OCI-LY3 (cell line): ENCODE results near the gene GAS2.

Source experiments
- H2AFZ ChIP-seq: fragments of 200-600, 300-600 bp; shearing (Covaris generic); 2 replicates; pipeline ENCODE4 v1.6.0; 2014; ENCODE audit warnings: antibody characterized with exemption, low read depth, low read length
- H3K27ac ChIP-seq: fragments of 200-600, 300-600 bp; sonication (generic); 2 replicates; pipeline ENCODE4 v1.5.1; 2014; ENCODE audit warnings: mild to moderate bottlenecking, low read length, moderate library complexity, mixed read lengths
- H3K27me3 ChIP-seq: fragments of 200-600, 300-600 bp; sonication (generic); 2 replicates; pipeline ENCODE4 v1.6.1; 2014; ENCODE audit warnings: low read depth, low read length, mixed read lengths
- H3K36me3 ChIP-seq: fragments of 200-600, 300-600 bp; sonication (generic); replicated peaks from 2 replicates; pipeline ENCODE3; 2014; ENCODE audit warnings: low read depth, low read length, mixed read lengths
- H3K4me1 ChIP-seq: fragments of 300-600, 200-600 bp; sonication (generic); 2 replicates; pipeline ENCODE4 v1.6.1; 2014; ENCODE audit warnings: low read length, mixed read lengths
- H3K4me2 ChIP-seq: fragments of 200-600, 300-600 bp; sonication (generic); 2 replicates; pipeline ENCODE4 v1.6.1; 2014; ENCODE audit warnings: low read length, mixed read lengths
- H3K4me3 ChIP-seq: fragments of 300-600, 200-600 bp; sonication (generic); 2 replicates; pipeline ENCODE4 v1.5.1; 2014; ENCODE audit warnings: antibody characterized with exemption, mild to moderate bottlenecking, low read length, moderate library complexity
- H3K79me2 ChIP-seq: fragments of 300-600, 200-600 bp; shearing (Covaris generic); 2 replicates; pipeline ENCODE4 v1.6.1; 2014; ENCODE audit warnings: mild to moderate bottlenecking, low read length, mixed read lengths
- H3K9ac ChIP-seq: fragments of 300-600, 200-600 bp; shearing (Covaris generic); 2 replicates; pipeline ENCODE4 v1.6.0; 2014; ENCODE audit warnings: mild to moderate bottlenecking, low read length, moderate library complexity
- H3K9me3 ChIP-seq: fragments of 200-600, 300-600 bp; shearing (Covaris generic); 2 replicates; pipeline ENCODE4 v1.6.1; 2014; ENCODE audit warnings: low read length, mixed read lengths; ENCODE audit not compliant: insufficient read depth
- H4K20me1 ChIP-seq: fragments of 200-600, 300-600 bp; sonication (generic); 2 replicates; pipeline ENCODE4 v1.6.1; 2016; ENCODE audit warnings: low read length, mixed read lengths; ENCODE audit not compliant: insufficient read depth
- EZH2phosphoT487 ChIP-seq: fragments of 200-600 bp; shearing (Covaris generic); IDR thresholded peaks from 2 replicates; pipeline ENCODE4 v1.6.1; 2018; ENCODE audit warnings: antibody characterized with exemption, mixed run types, low read depth
- TF ChIP-seq, protein P1 (sequence below): fragments of 200-600, 300-600 bp; sonication (generic); IDR thresholded peaks from 2 replicates; pipeline ENCODE4 v1.5.1; 2014; ENCODE audit warnings: antibody characterized with exemption, low read length, low read depth

Gene GAS2

DNA sequence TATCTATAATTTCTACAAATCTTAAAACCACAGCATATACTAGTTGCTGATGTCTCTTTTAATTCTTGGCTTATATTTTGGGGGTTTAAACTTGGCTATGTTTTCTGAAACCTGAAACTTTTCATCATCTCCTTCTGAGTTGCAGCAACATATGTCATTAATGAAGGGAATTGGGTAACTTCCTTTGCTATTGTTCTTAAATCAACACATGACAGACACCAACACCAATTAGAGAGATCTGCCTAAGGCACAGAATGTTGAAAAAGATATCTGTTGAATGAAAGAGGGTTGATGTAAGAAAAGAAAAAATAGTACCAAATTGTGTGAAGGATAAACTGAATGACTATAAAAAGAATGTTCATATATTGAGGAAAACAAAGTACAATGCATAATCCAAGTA is 10.3 kb upstream of the GAS2 start:
- no peaks in the 10 kb centered on the region for H4K20me1 ChIP-seq
- H3K79me2 ChIP-seq = no peaks in the 10 kb centered on the region
- TF ChIP-seq, protein P1, sequence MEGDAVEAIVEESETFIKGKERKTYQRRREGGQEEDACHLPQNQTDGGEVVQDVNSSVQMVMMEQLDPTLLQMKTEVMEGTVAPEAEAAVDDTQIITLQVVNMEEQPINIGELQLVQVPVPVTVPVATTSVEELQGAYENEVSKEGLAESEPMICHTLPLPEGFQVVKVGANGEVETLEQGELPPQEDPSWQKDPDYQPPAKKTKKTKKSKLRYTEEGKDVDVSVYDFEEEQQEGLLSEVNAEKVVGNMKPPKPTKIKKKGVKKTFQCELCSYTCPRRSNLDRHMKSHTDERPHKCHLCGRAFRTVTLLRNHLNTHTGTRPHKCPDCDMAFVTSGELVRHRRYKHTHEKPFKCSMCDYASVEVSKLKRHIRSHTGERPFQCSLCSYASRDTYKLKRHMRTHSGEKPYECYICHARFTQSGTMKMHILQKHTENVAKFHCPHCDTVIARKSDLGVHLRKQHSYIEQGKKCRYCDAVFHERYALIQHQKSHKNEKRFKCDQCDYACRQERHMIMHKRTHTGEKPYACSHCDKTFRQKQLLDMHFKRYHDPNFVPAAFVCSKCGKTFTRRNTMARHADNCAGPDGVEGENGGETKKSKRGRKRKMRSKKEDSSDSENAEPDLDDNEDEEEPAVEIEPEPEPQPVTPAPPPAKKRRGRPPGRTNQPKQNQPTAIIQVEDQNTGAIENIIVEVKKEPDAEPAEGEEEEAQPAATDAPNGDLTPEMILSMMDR = no peak
- TF ChIP-seq EZH2phosphoT487 = no peak
- H3K9me3 ChIP-seq = no peaks in the 10 kb centered on the region
- no peak overlapping the region for H3K27ac ChIP-seq
- no peak overlapping the region for H2AFZ ChIP-seq
- no peaks in the 10 kb centered on the region for H3K27me3 ChIP-seq
- 0 out of 2 replicates have a peak, but pooled peaks cover 5% of the 10 kb centered on the region for H3K4me1 ChIP-seq
- no peaks in the 10 kb centered on the region for H3K36me3 ChIP-seq
- no peak overlapping the region for H3K4me3 ChIP-seq
- no peak overlapping the region for H3K9ac ChIP-seq
- no peak overlapping the region for H3K4me2 ChIP-seq

DNA sequence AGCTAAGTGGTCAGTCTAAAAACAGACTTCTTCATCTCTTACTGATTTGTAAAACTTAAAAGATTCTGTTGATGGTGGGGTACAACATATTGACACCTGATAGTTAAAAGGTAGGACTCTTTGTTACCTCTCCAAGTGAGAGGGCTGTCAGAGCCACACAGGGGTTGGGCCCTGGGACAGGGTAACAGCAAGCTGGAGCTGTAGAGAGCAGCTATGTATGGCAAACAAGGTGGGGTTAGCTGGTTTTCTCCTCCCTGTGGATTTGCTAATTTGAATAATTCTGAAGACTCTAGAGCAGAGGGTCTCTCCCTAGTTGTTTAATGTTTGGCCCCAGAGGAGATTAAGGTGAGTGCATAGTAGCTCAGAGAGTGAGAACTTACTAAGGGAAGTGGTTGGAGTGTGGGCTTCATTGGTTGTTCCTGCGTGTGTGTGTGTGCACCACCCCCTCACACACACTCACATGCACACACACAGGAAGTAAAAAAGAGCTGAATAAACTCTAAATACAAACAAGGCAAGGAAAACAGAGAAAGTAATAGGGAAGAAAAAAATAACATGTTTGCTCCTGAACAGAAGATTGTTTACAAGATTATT is 9.2 kb upstream of the GAS2 start:
- Histone ChIP-seq H3K9me3 (no peaks in the 10 kb centered on the region), H3K9ac (no peak overlapping the region), H3K79me2 (no peaks in the 10 kb centered on the region), H2AFZ (no peak overlapping the region), H3K4me1 (0 out of 2 replicates have a peak, but pooled peaks cover 5% of the 10 kb centered on the region), H3K4me2 (no peak overlapping the region), H3K4me3 (no peak overlapping the region), H3K36me3 (no peaks in the 10 kb centered on the region), H4K20me1 (no peaks in the 10 kb centered on the region), H3K27me3 (no peaks in the 10 kb centered on the region), H3K27ac (no peak overlapping the region)
- TF ChIP-seq, protein P1 = no peak
- TF ChIP-seq EZH2phosphoT487 = no peak

DNA sequence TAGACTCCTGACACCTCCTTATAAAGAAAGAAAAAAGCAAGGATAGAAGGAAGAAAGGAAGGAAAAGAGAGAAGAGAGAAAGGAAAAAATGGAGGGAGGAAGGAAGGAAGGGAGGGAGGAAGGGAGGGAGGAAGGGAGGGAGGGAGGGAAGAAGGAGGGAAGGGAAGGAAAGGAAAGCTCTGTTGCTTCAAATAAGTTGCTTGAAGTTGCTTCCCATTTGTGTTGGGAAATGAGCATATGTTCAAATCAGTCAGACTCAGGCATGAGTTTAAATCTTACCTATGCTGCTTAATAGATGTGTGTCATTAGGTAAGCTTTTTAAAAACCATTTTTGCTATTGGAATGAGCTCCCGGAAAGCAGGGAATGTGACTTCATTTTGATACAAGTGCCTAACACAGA is 6.6 kb upstream of the GAS2 start:
- Histone ChIP-seq H3K27ac (no peak overlapping the region), H3K4me3 (no peak overlapping the region)
- TF ChIP-seq EZH2phosphoT487 = no peak
- TF ChIP-seq, protein P1 = no peak

DNA sequence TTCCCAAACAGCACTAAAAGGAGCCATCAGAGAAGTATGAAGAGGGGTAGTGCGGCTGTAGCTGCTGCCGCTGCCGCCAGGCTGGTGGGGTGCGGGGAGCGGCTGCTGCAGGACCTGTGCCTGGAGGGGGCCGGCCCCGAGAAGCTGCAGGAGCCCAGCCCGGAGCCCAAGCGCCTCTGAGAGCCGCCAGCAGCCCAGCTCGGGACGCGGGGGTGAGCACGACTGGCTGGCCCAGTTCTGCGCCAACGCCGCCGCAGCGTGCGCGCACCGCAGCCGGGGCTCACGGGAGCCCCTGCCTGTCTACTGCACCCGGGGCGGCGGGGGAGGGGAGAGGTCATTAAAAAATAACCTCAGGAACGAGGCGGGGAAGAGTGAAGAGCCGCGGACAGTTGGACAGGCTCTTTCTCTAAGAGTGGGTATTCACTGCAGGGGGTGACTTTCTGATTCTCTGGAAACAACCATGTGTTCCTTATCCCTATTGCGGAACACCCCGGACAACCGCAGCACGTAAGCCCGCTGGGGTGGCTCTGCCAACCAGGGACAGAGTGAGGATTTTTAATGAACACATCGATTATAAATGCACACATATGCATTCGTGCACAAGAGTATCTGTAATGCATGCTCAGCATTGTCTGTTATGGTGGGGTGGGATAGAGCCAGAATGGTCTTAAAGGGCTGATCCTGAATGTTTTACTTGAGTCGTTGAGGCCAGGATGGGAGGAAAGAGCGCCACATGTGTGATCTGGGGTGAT is 453 bp downstream of the GAS2 start:
- no peak overlapping the region for H3K9ac ChIP-seq
- H2AFZ ChIP-seq = no peak overlapping the region
- H3K4me3 ChIP-seq = no peak overlapping the region
- H3K4me2 ChIP-seq = no peak overlapping the region
- no peaks in the 10 kb centered on the region for H3K36me3 ChIP-seq
- TF ChIP-seq, protein P1 = no peak
- TF ChIP-seq EZH2phosphoT487 = no peak
- no peaks in the 10 kb centered on the region for H3K27me3 ChIP-seq
- H3K4me1 ChIP-seq = peaks cover 5% of the 10 kb centered on the region; the same call in 1 of the 2 replicates
- H3K27ac ChIP-seq = no peak overlapping the region
- no peaks in the 10 kb centered on the region for H3K79me2 ChIP-seq
- H3K9me3 ChIP-seq = no peaks in the 10 kb centered on the region
- no peaks in the 10 kb centered on the region for H4K20me1 ChIP-seq

More for the DNA sequence above, 6.6 kb upstream of the GAS2 start:
- Histone ChIP-seq H2AFZ (no peak overlapping the region), H3K9me3 (no peaks in the 10 kb centered on the region), H3K79me2 (no peaks in the 10 kb centered on the region), H3K9ac (no peak overlapping the region), H3K36me3 (no peaks in the 10 kb centered on the region), H3K4me1 (0 out of 2 replicates have a peak, but pooled peaks cover 5% of the 10 kb centered on the region), H4K20me1 (no peaks in the 10 kb centered on the region), H3K4me2 (no peak overlapping the region), H3K27me3 (no peaks in the 10 kb centered on the region)
